RWPE2 (cell line): ENCODE data around the gene MARCHF9.

Experiments
- ATAC-seq: fragments of 200-7000 bp; cut with Tn5 transposase; 3 replicates; pipeline ENCODE4 v1.9.1; 2021; ENCODE audit warnings: low read depth
- DNase-seq: peaks from one replicate; pipeline ENCODE4 v3.0.0-alpha.2; 2020; ENCODE audit warnings: low spot score
- H3K27ac ChIP-seq: fragments of 450-650 bp; 2 replicates; pipeline ENCODE4 v1.5.1; 2017; ENCODE audit warnings: mild to moderate bottlenecking; ENCODE audit not compliant: poor library complexity, severe bottlenecking
- H3K27me3 ChIP-seq: fragments of 250-450 bp; sonication (Bioruptor Pico); 2 replicates; pipeline ENCODE4 v1.5.1; 2021; ENCODE audit warnings: mild to moderate bottlenecking, moderate library complexity; ENCODE audit not compliant: insufficient read depth, poor library complexity, severe bottlenecking
- H3K36me3 ChIP-seq: fragments of 250-450 bp; sonication (Bioruptor Pico); 2 replicates; pipeline ENCODE4 v1.5.1; 2020; ENCODE audit warnings: low read depth, mild to moderate bottlenecking, moderate library complexity
- H3K4me1 ChIP-seq: fragments of 250-450 bp; sonication (Bioruptor Pico); 2 replicates; pipeline ENCODE4 v1.5.1; 2021; ENCODE audit warnings: mild to moderate bottlenecking, moderate library complexity; ENCODE audit not compliant: insufficient read depth, poor library complexity, severe bottlenecking
- H3K4me3 ChIP-seq: fragments of 250-450 bp; sonication (Bioruptor Pico); 2 replicates; pipeline ENCODE4 v1.5.1; 2021; ENCODE audit warnings: mild to moderate bottlenecking, moderate library complexity; ENCODE audit not compliant: severe bottlenecking
- H3K9me3 ChIP-seq: fragments of 250-450 bp; sonication (Bioruptor Pico); 2 replicates; pipeline ENCODE4 v1.5.1; 2021; ENCODE audit warnings: mild to moderate bottlenecking, moderate library complexity; ENCODE audit not compliant: severe bottlenecking
- TF ChIP-seq, protein P1 (sequence below): fragments of 450-650 bp; IDR thresholded peaks from one replicate; pipeline ENCODE4 v1.5.1; 2017; ENCODE audit warnings: mild to moderate bottlenecking, moderate library complexity; ENCODE audit not compliant: poor library complexity, severe bottlenecking

Gene MARCHF9

DNA sequence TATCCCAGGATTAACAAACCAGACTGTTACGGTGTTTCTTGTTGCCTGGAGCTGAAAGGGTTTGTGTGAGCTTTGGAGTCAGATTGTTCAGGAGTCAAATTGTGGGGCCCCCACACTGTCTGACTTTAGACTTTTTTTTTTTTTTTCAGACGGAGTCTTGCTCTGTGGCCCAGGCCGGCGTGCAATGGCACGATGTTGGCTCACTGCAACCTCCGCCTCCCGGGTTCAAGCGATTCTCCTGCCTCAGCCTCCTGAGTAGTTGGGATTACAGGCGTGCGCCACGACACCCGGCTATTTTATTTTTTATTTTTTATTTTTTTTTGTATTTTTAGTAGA lies 28.5 kb downstream of the MARCHF9 start:
- H3K27me3 ChIP-seq = no peaks in the 10 kb centered on the region
- TF ChIP-seq, protein P1, sequence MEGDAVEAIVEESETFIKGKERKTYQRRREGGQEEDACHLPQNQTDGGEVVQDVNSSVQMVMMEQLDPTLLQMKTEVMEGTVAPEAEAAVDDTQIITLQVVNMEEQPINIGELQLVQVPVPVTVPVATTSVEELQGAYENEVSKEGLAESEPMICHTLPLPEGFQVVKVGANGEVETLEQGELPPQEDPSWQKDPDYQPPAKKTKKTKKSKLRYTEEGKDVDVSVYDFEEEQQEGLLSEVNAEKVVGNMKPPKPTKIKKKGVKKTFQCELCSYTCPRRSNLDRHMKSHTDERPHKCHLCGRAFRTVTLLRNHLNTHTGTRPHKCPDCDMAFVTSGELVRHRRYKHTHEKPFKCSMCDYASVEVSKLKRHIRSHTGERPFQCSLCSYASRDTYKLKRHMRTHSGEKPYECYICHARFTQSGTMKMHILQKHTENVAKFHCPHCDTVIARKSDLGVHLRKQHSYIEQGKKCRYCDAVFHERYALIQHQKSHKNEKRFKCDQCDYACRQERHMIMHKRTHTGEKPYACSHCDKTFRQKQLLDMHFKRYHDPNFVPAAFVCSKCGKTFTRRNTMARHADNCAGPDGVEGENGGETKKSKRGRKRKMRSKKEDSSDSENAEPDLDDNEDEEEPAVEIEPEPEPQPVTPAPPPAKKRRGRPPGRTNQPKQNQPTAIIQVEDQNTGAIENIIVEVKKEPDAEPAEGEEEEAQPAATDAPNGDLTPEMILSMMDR = no peak
- H3K27ac ChIP-seq = no peak overlapping the region
- peak overlapping the region; percentile 64 for H3K4me3 ChIP-seq
- ATAC-seq (no peak; the same call in 2 of the 3 replicates), DNase-seq (no peak)
- no peaks in the 10 kb centered on the region for H3K9me3 ChIP-seq
- peaks cover 5% of the 10 kb centered on the region for H3K4me1 ChIP-seq
- H3K36me3 ChIP-seq = peaks cover 47% of the 10 kb centered on the region

DNA sequence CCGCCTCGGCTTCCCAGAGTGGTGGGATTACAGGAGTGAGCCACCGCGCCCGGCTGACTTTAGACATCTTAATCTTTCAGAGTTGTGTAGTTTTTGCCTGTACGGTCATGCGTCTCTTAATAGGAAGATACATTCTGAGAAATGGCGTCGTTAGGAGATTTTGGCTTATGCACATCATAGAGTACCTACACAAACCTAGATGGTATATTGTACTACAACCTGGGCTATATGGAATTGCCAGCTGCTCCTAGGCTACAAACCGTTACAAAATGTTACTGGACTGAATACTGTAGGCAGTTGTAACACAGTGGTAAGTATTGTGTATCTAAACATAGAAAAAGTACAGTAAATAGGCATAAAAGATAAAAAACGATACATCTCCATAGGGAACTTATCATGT lies 29.0 kb downstream of the MARCHF9 start:
- TF ChIP-seq, protein P1 = no peak
- Histone ChIP-seq H3K27me3 (no peaks in the 10 kb centered on the region), H3K27ac (no peak overlapping the region), H3K36me3 (peaks cover 49% of the 10 kb centered on the region), H3K4me3 (no peak overlapping the region), H3K9me3 (no peaks in the 10 kb centered on the region), H3K4me1 (peaks cover 5% of the 10 kb centered on the region)
- ATAC-seq (no peak), DNase-seq (no peak)

DNA sequence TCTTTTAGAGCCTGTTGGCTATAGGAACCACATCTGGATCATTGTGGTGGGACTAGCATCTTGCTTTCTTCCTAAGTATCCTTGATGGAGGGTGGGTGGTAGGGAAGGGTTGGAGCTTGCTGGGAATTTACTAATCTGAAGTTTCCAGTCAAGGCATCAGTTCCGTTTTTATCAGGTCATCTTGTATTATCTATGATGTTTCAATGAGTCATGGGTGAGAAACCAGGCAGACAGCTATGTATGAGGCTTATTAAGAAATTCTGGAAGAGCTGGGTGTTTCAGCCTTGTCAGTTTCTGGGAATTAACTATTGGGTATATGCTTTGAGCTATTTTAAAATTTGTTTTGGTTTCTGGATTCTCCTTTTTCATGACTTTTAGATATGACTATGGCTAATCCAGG lies 39.0 kb downstream of the MARCHF9 start:
- Histone ChIP-seq H3K4me3 (no peak overlapping the region), H3K27me3 (no peaks in the 10 kb centered on the region), H3K27ac (peak overlapping the region; percentile 34), H3K9me3 (no peaks in the 10 kb centered on the region), H3K4me1 (peaks cover 16% of the 10 kb centered on the region), H3K36me3 (peaks cover 80% of the 10 kb centered on the region)
- DNase-seq (no peak), ATAC-seq (peak; percentile 94)
- TF ChIP-seq, protein P1 = no peak

DNA sequence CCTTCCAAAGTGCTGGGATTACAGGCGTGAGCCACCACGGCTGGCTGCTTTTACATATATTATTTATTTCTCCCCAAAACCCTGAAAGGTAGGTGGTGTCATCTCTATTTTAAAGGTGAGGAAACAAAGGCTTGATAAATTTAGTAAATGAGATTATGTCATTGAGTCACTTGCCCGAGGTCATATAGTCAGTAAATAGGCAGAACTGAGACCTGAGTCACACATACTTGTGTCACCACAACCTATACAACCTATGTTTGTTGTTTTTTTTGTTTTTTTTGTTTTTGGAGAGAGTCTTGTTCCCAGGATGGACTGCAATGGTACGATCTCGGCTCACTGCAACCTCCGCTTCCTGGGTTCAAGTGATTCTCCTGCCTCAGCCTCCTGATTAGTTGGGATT lies 40.5 kb downstream of the MARCHF9 start:
- H3K36me3 ChIP-seq = peaks cover 76% of the 10 kb centered on the region
- ATAC-seq = peak; percentile 62; the same call in 2 of the 3 replicates
- TF ChIP-seq, protein P1 = no peak
- no peaks in the 10 kb centered on the region for H3K27me3 ChIP-seq
- H3K9me3 ChIP-seq = no peaks in the 10 kb centered on the region
- H3K27ac ChIP-seq = no peak overlapping the region
- no peak overlapping the region for H3K4me3 ChIP-seq
- H3K4me1 ChIP-seq = peaks cover 16% of the 10 kb centered on the region
- no peak for DNase-seq

DNA sequence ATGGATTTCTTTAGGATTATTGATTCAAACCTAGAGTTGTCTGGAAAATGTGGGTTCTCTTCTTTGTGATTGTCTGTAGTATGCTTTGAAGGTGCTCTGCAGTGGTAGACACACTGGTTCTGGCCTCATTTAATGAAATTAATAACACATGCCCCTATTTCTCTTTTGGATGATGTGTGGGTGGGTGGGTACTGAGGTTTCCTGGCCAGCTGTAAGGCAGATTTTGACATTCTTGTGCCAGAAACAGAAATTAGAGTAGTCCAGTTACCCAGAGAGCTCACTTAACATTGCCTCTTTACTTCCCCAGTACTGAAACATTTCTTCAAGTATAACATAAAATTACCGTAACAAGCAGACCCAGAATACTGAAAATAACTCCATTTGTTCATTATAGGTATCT lies 42.1 kb downstream of the MARCHF9 start:
- Histone ChIP-seq H3K36me3 (peaks cover 64% of the 10 kb centered on the region), H3K4me1 (peaks cover 16% of the 10 kb centered on the region), H3K27me3 (no peaks in the 10 kb centered on the region), H3K9me3 (no peaks in the 10 kb centered on the region), H3K4me3 (no peak overlapping the region), H3K27ac (no peak overlapping the region)
- no peak for DNase-seq
- ATAC-seq = no peak
- TF ChIP-seq, protein P1 = no peak
